Kidney (tissue), 14 donors: ENCODE measurements around the gene BDH1. TPM values are rescaled to one million over a fixed set of nuclear protein-coding genes. Genes with fewer than 3 reads are reported as not detected.

Experiments
- DNase-seq, 5 donors: peaks; one replicate each; pipeline ENCODE4 v3.0.0-alpha.2; 2013 to 2020
- FAIRE-seq: peaks from 2 replicates; lab custom pipeline; 2012; peaks lifted over from hg19 to GRCh38; lab: Jason Lieb, UNC
- H3K27ac ChIP-seq, 2 donors: one replicate each; pipeline ENCODE4 v1.7.0; 2013; ENCODE audit warnings: low read depth in 2 of 2, low read length in 2 of 2, inconsistent platforms in 1 of 2
- H3K27me3 ChIP-seq: one replicate; pipeline ENCODE4 v1.7.1; 2013; ENCODE audit warnings: low read length, inconsistent platforms; ENCODE audit not compliant: control insufficient read depth, insufficient read depth
- H3K36me3 ChIP-seq, 3 donors: one replicate each; pipeline versions ENCODE4 v1.7.0 to v1.7.1; 2013; ENCODE audit warnings: low read length in 3 of 3, control low read depth in 1 of 3, inconsistent platforms in 1 of 3; ENCODE audit not compliant: insufficient read depth in 3 of 3, control insufficient read depth in 2 of 3
- H3K4me1 ChIP-seq, 3 donors: one replicate each; pipeline versions ENCODE4 v1.7.0 to v1.7.1; 2013; ENCODE audit warnings: low read length in 3 of 3, inconsistent platforms in 1 of 3, low read depth in 1 of 3; ENCODE audit not compliant: control insufficient read depth in 2 of 3, insufficient read depth in 2 of 3
- H3K4me3 ChIP-seq, 3 donors: one replicate each; pipeline versions ENCODE4 v1.7.0 to v1.8.1; 2013; ENCODE audit warnings: low read length in 3 of 3, control low read depth in 1 of 3, inconsistent platforms in 1 of 3
- H3K9ac ChIP-seq, 3 donors: one replicate each; pipeline versions ENCODE4 v1.7.0 to v1.7.1; 2013; ENCODE audit warnings: low read length in 3 of 3, control low read depth in 1 of 3, inconsistent platforms in 1 of 3
- H3K9me3 ChIP-seq, 3 donors: one replicate each; pipeline versions ENCODE4 v1.7.0 to v1.7.1; 2013; ENCODE audit warnings: low read length in 3 of 3, control low read depth in 1 of 3, inconsistent platforms in 1 of 3; ENCODE audit not compliant: control insufficient read depth in 2 of 3, insufficient read depth in 1 of 3
- intact Hi-C: fragments of 100-400 bp; cut with DNase I; formaldehyde crosslinking; loops from one replicate; pipeline ENCODE4 v1.11.1; 2022
- polyA plus RNA-seq: library from polyadenylated mRNA; stranded (reverse); fragments of 350-450 nt; fragmentation: Illumina TruSeq; extraction: RNeasy Lipid Tissue Mini Kit (QIAGEN cat#74804); gene quantifications from one replicate; pipeline ENCODE4 v1.2.3, GENCODE V29; 2014; ENCODE audit warnings: low read depth, low replicate concordance; ENCODE audit not compliant: insufficient read depth
- total RNA-seq: library from RNA; stranded (reverse); fragmentation: NEBNext Ultra II Directional; extraction: Animal tissue kit (Norgen Biotek cat#: 25700); gene quantifications from one replicate; pipeline ENCODE4 v1.2.1, GENCODE V29; 2021
- TF ChIP-seq, protein P1 (sequence below): IDR thresholded peaks from 3 replicates; pipeline ENCODE4 v1.5.1; 2012; ENCODE audit warnings: mild to moderate bottlenecking, moderate library complexity, borderline replicate concordance; ENCODE audit not compliant: insufficient read depth; ENCODE audit errors: extremely low read depth
- donor health status: control.
- donor health status: control.
- donor health status: control.
- donor health status: control.
- donor health status: control.
- donor health status: DM: yes; HTN: yes; CAD: no.
- donor health status: Normal renal cell carcinoma (clear cell type).

Gene BDH1
- total and polyA plus RNA-seq, 2 donors from 2014 or later, result 21.2 to 49.6 TPM

DNA sequence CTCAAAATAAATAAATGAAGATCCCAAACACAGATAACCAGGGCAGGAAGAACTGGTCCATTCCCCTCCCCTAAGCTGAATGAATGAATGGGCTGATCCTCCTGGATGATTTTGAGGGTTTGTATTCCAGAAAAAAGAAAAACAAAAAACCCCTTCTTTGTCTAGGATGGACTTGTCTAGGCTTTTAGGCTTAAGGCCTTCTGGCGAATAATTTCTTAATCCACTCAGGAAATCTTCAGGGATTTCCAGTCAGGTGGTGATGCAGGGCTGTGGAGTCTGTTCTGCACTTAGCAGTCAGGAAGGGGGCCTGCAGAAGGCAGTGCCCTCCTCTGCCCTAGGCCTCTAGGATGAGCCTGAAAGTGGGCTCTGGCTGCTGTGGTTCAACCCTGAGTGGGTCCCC is 52.1 kb downstream of the BDH1 start:
- H3K4me1 ChIP-seq, result no peaks in the 10 kb centered on the region
- FAIRE-seq, result no peak
- no peak overlapping the region for H3K27ac ChIP-seq
- no peaks in the 10 kb centered on the region for H3K36me3 ChIP-seq
- H3K9me3 ChIP-seq, result no peaks in the 10 kb centered on the region
- no peak overlapping the region for H3K9ac ChIP-seq
- TF ChIP-seq, protein P1, sequence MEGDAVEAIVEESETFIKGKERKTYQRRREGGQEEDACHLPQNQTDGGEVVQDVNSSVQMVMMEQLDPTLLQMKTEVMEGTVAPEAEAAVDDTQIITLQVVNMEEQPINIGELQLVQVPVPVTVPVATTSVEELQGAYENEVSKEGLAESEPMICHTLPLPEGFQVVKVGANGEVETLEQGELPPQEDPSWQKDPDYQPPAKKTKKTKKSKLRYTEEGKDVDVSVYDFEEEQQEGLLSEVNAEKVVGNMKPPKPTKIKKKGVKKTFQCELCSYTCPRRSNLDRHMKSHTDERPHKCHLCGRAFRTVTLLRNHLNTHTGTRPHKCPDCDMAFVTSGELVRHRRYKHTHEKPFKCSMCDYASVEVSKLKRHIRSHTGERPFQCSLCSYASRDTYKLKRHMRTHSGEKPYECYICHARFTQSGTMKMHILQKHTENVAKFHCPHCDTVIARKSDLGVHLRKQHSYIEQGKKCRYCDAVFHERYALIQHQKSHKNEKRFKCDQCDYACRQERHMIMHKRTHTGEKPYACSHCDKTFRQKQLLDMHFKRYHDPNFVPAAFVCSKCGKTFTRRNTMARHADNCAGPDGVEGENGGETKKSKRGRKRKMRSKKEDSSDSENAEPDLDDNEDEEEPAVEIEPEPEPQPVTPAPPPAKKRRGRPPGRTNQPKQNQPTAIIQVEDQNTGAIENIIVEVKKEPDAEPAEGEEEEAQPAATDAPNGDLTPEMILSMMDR, result no peak
- H3K4me3 ChIP-seq, result no peak overlapping the region
- intact Hi-C loops, result loop anchor here (10.0 kb wide), 1 partner anchor 229 kb away; no protein-coding TSS in a partner anchor
- no peak for DNase-seq
- no peaks in the 10 kb centered on the region for H3K27me3 ChIP-seq

GRCh38 chr3:197501879-197502620 is 53.7 kb downstream of the BDH1 start:
- H3K27ac ChIP-seq, result no peak overlapping the region
- H3K4me3 ChIP-seq, result no peak overlapping the region
- TF ChIP-seq, protein P1, result peak; percentile 66
- no peak for FAIRE-seq
- H3K4me1 ChIP-seq, result no peaks in the 10 kb centered on the region
- DNase-seq, result peak in 2 of 5 donors; percentile 40 to 73
- no peak overlapping the region for H3K9ac ChIP-seq
- no peaks in the 10 kb centered on the region for H3K36me3 ChIP-seq
- no peaks in the 10 kb centered on the region for H3K9me3 ChIP-seq
- H3K27me3 ChIP-seq, result no peaks in the 10 kb centered on the region
- intact Hi-C loops, result loop anchor here (10.0 kb wide), 1 partner anchor 227 kb away; no protein-coding TSS in a partner anchor

- TF ChIP-seq, protein P1, result no peak
- FAIRE-seq, result no peak
- peak in 2 of 5 donors; percentile 23 to 47 for DNase-seq
- H3K27ac ChIP-seq, result no peak overlapping the region
- no peak overlapping the region for H3K4me3 ChIP-seq
- H3K36me3 ChIP-seq, result no peaks in the 10 kb centered on the region
- intact Hi-C loops, result loop anchor here (10.0 kb wide), 1 partner anchor 227 kb away; no protein-coding TSS in a partner anchor
- no peaks in the 10 kb centered on the region for H3K27me3 ChIP-seq
- no peak overlapping the region for H3K9ac ChIP-seq
- H3K4me1 ChIP-seq, result no peaks in the 10 kb centered on the region
- H3K9me3 ChIP-seq, result no peaks in the 10 kb centered on the region
Observed at GRCh38 chr3:197501496-197501878, 54.3 kb downstream of the BDH1 start.
